Measurements from ENCODE around the gene FSTL4. TPM values are rescaled to one million over a fixed set of nuclear protein-coding genes. Genes with fewer than 3 reads are reported as not detected.

FSTL4 gene
- total RNA-seq, 4 donors from 2014 or later, result 0.18 to 0.27 (median 0.20) TPM; not detected in 1

DNA sequence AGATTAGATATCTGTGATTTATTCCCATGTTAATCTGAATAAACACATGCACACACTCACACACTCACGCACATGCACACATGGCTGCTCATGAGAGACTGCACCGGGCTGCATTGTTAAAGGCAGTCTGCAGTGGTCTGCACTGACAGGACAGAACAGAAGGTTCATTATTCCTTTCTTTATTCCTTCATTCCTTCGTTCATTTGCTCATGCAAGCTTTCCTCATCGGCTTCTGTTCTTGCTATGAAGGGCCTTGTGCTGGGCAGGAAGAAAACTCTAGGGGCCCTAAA, 41.4 kb upstream of the FSTL4 start:
- in situ Hi-C loops (cut with MboI; ENCODE audit: low sequenced_read_pairs in 4 of 4) (no loop called here), intact Hi-C loops (cut with DNase I; ENCODE audit: low total_unique reads) (no loop called here)
- Histone ChIP-seq H3K9me3 (no peaks in the 10 kb centered on the region), H3K4me1 (no peaks in the 10 kb centered on the region), H3K4me3 (no peak overlapping the region), H3K36me3 (no peaks in the 10 kb centered on the region), H3K27me3 (no peaks in the 10 kb centered on the region), H3K27ac (no peak overlapping the region)
- no peak for TF ChIP-seq CTCF (IDR thresholded peaks at IDR 0.05 in 4 of 5, conservative IDR thresholded peaks at IDR 0.05 in 1 of 5)
- TF ChIP-seq POLR2A (IDR thresholded peaks at IDR 0.05), result no peak
- no peak for DNase-seq
- ATAC-seq, result no peak

- DNase-seq (no peak), ATAC-seq (no peak)
- Histone ChIP-seq H3K36me3 (no peaks in the 10 kb centered on the region), H3K9me3 (no peaks in the 10 kb centered on the region), H3K4me1 (no peaks in the 10 kb centered on the region), H3K4me3 (no peak overlapping the region), H3K27me3 (no peaks in the 10 kb centered on the region), H3K27ac (no peak overlapping the region)
- in situ Hi-C loops (cut with MboI; ENCODE audit: low sequenced_read_pairs in 4 of 4) (no loop called here), intact Hi-C loops (cut with DNase I; ENCODE audit: low total_unique reads) (no loop called here)
- TF ChIP-seq POLR2A (IDR thresholded peaks at IDR 0.05) (no peak), CTCF (IDR thresholded peaks at IDR 0.05 in 4 of 5, conservative IDR thresholded peaks at IDR 0.05 in 1 of 5) (no peak)
Observed at GRCh38 chr5:133652951-133653759, 40.8 kb upstream of the FSTL4 start.

DNA sequence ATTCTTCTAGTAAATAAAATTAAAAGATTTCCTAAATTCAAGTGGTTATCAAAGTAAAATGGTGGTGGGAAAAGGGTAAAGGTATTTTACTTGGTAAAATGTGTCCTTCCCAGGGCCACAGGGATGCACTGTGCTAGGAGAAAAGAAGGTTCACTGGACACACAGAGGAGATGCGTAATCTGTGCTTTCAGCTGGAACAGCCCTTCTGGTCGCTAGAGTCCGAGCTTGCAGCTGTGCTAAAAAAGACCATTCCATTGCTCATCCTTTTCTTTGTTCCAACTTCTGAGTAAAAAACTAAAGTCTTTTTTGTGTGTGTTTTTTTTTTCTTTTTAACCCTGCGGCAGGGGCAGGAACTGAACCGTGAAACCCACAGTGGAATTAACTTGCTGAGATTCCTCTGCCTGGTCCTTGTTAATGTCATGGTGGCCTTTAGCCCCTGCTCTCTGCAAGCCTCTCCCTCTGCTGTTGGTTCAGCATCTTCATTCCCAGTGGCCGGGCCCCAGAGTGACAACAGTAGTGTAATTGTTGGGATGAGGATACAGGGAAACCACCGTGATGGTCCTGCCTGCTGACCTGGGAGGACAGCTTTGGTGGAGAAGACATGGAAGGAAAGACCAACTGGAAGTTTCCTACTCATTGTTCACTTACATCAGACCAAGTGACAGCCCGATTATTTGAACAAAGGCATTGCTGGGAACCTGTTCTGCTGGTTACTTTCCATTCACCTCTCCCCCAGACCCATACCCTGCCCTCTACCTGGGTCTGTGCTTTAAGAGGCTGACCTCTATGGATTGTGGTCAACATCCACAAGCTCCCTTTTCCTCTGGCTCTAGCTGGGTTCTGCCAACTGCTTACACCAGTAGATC, 31.9 kb upstream of the FSTL4 start:
- Histone ChIP-seq H3K4me3 (no peak overlapping the region), H3K27ac (no peak overlapping the region), H3K36me3 (no peaks in the 10 kb centered on the region), H3K27me3 (no peaks in the 10 kb centered on the region), H3K4me1 (no peaks in the 10 kb centered on the region), H3K9me3 (no peaks in the 10 kb centered on the region)
- DNase-seq (no peak), ATAC-seq (no peak)
- TF ChIP-seq CTCF (IDR thresholded peaks at IDR 0.05 in 4 of 5, conservative IDR thresholded peaks at IDR 0.05 in 1 of 5) (no peak), POLR2A (IDR thresholded peaks at IDR 0.05) (no peak)
- in situ Hi-C loops (cut with MboI; ENCODE audit: low sequenced_read_pairs in 4 of 4) (no loop called here), intact Hi-C loops (cut with DNase I; ENCODE audit: low total_unique reads) (no loop called here)

- Histone ChIP-seq H3K4me3 (no peak overlapping the region), H3K4me1 (no peaks in the 10 kb centered on the region), H3K27ac (no peak overlapping the region), H3K9me3 (no peaks in the 10 kb centered on the region), H3K36me3 (no peaks in the 10 kb centered on the region), H3K27me3 (no peaks in the 10 kb centered on the region)
- TF ChIP-seq CTCF (IDR thresholded peaks at IDR 0.05 in 4 of 5, conservative IDR thresholded peaks at IDR 0.05 in 1 of 5) (no peak), POLR2A (IDR thresholded peaks at IDR 0.05) (no peak)
- intact Hi-C loops (cut with DNase I; ENCODE audit: low total_unique reads) (no loop called here), in situ Hi-C loops (cut with MboI; ENCODE audit: low sequenced_read_pairs in 4 of 4) (no loop called here)
- no peak for ATAC-seq
- DNase-seq, result no peak
Observed at GRCh38 chr5:133643365-133643764, 31.0 kb upstream of the FSTL4 start.

Data from gastrocnemius medialis (tissue), 4 donors.